Left forelimb (tissue), 1 donor: Measurements from ENCODE around the gene LTBP2.
"Not testable (repeated sequence)": the region's sequence is repeated elsewhere in the genome, so short reads cannot be mapped to it uniquely, and the experiment has no call there.

ENCODE experiments used
- DNase-seq: peaks from one replicate; pipeline ENCODE4 v3.0.0-alpha.2; 2018; ENCODE audit warnings: low spot score

Gene LTBP2

GRCh38 chr14:74551001-74551400 lies 61.0 kb downstream of the LTBP2 start:
- no peak for DNase-seq

GRCh38 chr14:74550071-74550470 lies 62.0 kb downstream of the LTBP2 start:
- no peak for DNase-seq

GRCh38 chr14:74549588-74549987 lies 62.4 kb downstream of the LTBP2 start:
- DNase-seq = no peak

- no peak for DNase-seq
These were observed 63.2 kb downstream of the LTBP2 start for GRCh38 chr14:74548881-74549280.

GRCh38 chr14:74547331-74547927 lies 64.6 kb downstream of the LTBP2 start:
- DNase-seq = no peak

GRCh38 chr14:74546416-74546815 lies 65.6 kb downstream of the LTBP2 start:
- no peak for DNase-seq

GRCh38 chr14:74545386-74545785 lies 66.7 kb downstream of the LTBP2 start:
- DNase-seq = no peak

GRCh38 chr14:74543771-74544438 lies 68.1 kb downstream of the LTBP2 start:
- DNase-seq = no peak

- DNase-seq = no peak
These were observed 69.9 kb downstream of the LTBP2 start for GRCh38 chr14:74542056-74542685.

- DNase-seq = no peak
These were observed 70.8 kb downstream of the LTBP2 start for GRCh38 chr14:74541225-74541624.

GRCh38 chr14:74539503-74539902 lies 72.5 kb downstream of the LTBP2 start:
- no peak for DNase-seq

- no peak for DNase-seq
These were observed 73.3 kb downstream of the LTBP2 start for GRCh38 chr14:74538411-74539391.

- DNase-seq = not testable (repeated sequence)
These were observed 75.7 kb downstream of the LTBP2 start for GRCh38 chr14:74536336-74536735.

- DNase-seq = no peak
These were observed 76.2 kb downstream of the LTBP2 start for GRCh38 chr14:74535756-74536325.

GRCh38 chr14:74533576-74533975 lies 78.5 kb downstream of the LTBP2 start:
- DNase-seq = no peak

GRCh38 chr14:74532246-74532645 lies 79.8 kb downstream of the LTBP2 start:
- no peak for DNase-seq

GRCh38 chr14:74531467-74531866 lies 80.6 kb downstream of the LTBP2 start:
- no peak for DNase-seq

GRCh38 chr14:74531006-74531405 lies 81.0 kb downstream of the LTBP2 start:
- DNase-seq = no peak

- DNase-seq = no peak
These were observed 83.2 kb downstream of the LTBP2 start for GRCh38 chr14:74528886-74529285.

- DNase-seq = no peak
These were observed 83.6 kb downstream of the LTBP2 start for GRCh38 chr14:74528406-74528805.

- no peak for DNase-seq
These were observed 84.2 kb downstream of the LTBP2 start for GRCh38 chr14:74527736-74528280.
